Type B pancreatic cell (in vitro differentiated cells): ENCODE measurements around the gene SOAT2. TPM values are rescaled to one million over a fixed set of nuclear protein-coding genes. Genes with fewer than 3 reads are reported as not detected.
A peak's percentile ranks its signal among the peaks of the same experiment; 100 is the strongest.

Experiments
- DNase-seq: peaks from one replicate; pipeline ENCODE4 v3.0.0; 2021; ENCODE audit warnings: mixed read lengths; ENCODE audit not compliant: unreplicated experiment; ENCODE audit errors: extremely low spot score
- H3K27ac Mint-ChIP-seq: 2 replicates; pipeline ENCODE4 v1.8.0; 2021; ENCODE audit warnings: mild to moderate bottlenecking, mixed read lengths
- H3K27me3 Mint-ChIP-seq: 2 replicates; pipeline ENCODE4 v1.8.0; 2021; ENCODE audit warnings: mixed read lengths
- H3K36me3 Mint-ChIP-seq: 2 replicates; pipeline ENCODE4 v1.8.0; 2021; ENCODE audit warnings: mixed read lengths
- H3K4me1 Mint-ChIP-seq: one replicate; pipeline ENCODE4 v1.8.0; 2021; ENCODE audit warnings: mixed read lengths; ENCODE audit not compliant: unreplicated experiment
- H3K4me3 Mint-ChIP-seq: 2 replicates; pipeline ENCODE4 v1.8.0; 2021; ENCODE audit warnings: mild to moderate bottlenecking, mixed read lengths
- H3K9me3 Mint-ChIP-seq: 2 replicates; pipeline ENCODE4 v1.8.0; 2021; ENCODE audit warnings: mixed read lengths
- CTCF ChIP-seq: fragments of 200-600 bp; sonication (generic); conservative IDR thresholded peaks from 2 replicates; pipeline ENCODE4 v1.5.0; 2021; ENCODE audit warnings: antibody characterized with exemption, mild to moderate bottlenecking
- total RNA-seq: library from RNA; stranded (reverse); gene quantifications from 2 replicates; pipeline ENCODE4 v1.2.1, GENCODE V29; 2021; ENCODE audit warnings: low replicate concordance

The SOAT2 gene
- total RNA-seq, 1 donor from 2014 or later = 0.97 TPM

DNA sequence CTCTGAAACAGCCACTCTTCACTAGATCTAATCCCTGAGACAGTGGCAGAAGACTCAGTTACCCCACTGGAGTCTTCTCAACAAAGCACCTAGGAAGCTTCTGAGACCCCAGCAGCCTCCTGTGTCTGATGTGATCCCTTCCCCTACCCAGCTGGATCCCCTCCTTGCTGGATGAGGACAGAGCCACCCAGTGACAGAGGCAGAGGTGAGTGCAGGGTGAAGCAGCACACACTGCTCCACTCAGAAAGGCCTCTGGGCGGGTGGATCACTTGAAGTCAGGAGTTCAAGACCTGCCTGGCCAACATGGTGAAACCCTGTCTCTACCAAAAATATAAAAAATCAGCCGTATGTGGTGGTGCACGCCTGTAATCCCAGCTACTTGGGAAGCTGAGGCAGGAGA, 26.8 kb upstream of the SOAT2 start:
- no peaks in the 10 kb centered on the region for H3K9me3 Mint-ChIP-seq
- no peaks in the 10 kb centered on the region for H3K27me3 Mint-ChIP-seq
- peaks cover 49% of the 10 kb centered on the region for H3K4me1 Mint-ChIP-seq

GRCh38 chr12:53077030-53077429, 26.3 kb upstream of the SOAT2 start:
- DNase-seq = no peak
- no peak for TF ChIP-seq CTCF
- peak overlapping the region; percentile 89 for H3K27ac Mint-ChIP-seq
- no peaks in the 10 kb centered on the region for H3K27me3 Mint-ChIP-seq
- H3K4me3 Mint-ChIP-seq = peak overlapping the region; percentile 92
- no peaks in the 10 kb centered on the region for H3K9me3 Mint-ChIP-seq
- peaks cover 29% of the 10 kb centered on the region for H3K36me3 Mint-ChIP-seq
- peaks cover 45% of the 10 kb centered on the region for H3K4me1 Mint-ChIP-seq

More for the DNA sequence above, 26.8 kb upstream of the SOAT2 start:
- TF ChIP-seq CTCF = no peak
- peak overlapping the region; percentile 92 for H3K4me3 Mint-ChIP-seq
- H3K36me3 Mint-ChIP-seq = peaks cover 29% of the 10 kb centered on the region
- no peak for DNase-seq
- peak overlapping the region; percentile 89 for H3K27ac Mint-ChIP-seq

- no peak for DNase-seq
- peak overlapping the region; percentile 92 for H3K4me3 Mint-ChIP-seq
- H3K36me3 Mint-ChIP-seq = peaks cover 24% of the 10 kb centered on the region
- H3K4me1 Mint-ChIP-seq = peaks cover 35% of the 10 kb centered on the region
- H3K27me3 Mint-ChIP-seq = no peaks in the 10 kb centered on the region
- no peaks in the 10 kb centered on the region for H3K9me3 Mint-ChIP-seq
- peak overlapping the region; percentile 90 for H3K27ac Mint-ChIP-seq
- TF ChIP-seq CTCF = peak; percentile 51
These were observed 24.7 kb upstream of the SOAT2 start for GRCh38 chr12:53078425-53079225.

DNA sequence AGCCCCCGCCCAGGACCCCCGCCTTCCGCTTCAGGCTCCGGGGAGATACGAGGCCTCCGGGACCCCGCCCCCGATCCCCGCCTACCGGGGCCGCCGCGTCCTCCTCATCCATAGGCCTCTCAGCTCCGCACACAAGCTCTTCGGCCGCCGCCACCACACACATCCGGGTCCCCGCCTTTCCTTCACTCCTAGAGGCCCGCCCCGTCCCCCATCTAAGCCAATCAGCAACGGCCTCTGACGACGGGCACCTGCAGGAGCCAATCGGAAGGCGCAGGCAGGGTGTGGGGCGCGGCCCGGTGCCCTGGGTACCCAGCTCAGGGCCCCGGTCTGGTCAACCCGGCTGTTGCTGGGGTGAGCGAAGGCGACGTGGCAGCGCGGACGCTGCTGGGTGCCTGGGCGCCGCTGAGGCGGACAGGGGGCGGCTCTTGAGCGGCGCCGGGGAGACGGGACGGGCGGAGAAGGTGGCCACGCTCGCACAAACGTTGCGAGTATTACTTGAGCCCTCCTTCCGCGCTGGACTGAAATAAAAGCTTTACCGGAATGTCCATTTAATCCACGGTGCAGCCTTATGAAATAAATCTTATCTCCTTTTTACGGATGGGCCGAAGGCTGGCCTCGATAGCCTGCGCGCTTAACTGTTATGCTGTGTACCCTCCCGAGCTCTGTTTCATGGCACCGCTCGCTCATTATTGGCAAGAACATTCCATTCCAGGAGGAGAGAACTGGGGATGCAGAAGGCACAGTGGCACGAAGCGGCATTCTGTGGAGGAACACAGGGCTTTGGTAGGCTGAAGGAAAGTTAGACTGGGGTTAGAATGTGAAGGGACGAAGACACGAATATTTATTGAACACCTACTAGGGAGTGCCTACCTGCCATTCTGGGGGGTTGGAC, 23.8 kb upstream of the SOAT2 start, which contains the start of gene SPRYD3:
Gene SPRYD3 (minus strand): TSS at position 165 of the 892 bp plus-strand sequence. CDS start 57 bp downstream, at position 108.
- no peak for TF ChIP-seq CTCF
- Mint-ChIP-seq H3K27me3 (no peaks in the 10 kb centered on the region), H3K27ac (peak within 1 kb of the TSS; percentile 90)

DNA sequence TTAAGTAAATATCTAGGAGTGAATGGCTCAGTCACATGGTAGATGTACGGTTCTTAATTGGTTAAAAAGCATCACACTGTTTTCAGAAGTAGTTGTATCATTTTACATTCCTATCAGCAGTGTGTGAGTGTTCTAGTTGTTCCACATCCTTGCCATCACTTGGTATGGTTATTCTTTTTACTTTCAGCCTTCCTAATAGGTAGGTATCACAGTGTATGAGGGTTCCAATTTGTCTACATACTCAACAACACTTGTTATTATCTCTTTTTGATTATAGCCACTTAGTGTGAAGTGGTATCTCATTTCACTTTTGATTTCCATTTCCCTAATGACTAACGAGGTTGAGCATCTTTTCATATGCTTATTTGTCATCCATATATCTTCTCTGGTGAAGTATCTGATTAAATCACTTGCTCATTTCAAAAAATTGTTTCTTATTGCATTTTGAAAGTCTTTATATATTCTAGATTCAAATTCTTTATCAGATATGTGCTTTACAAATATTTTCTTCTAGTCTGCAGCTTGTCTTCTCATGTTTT, 20.6 kb upstream of the SOAT2 start:
- Mint-ChIP-seq H3K4me1 (peaks cover 15% of the 10 kb centered on the region), H3K27ac (no peak overlapping the region), H3K36me3 (no peaks in the 10 kb centered on the region), H3K9me3 (no peaks in the 10 kb centered on the region), H3K4me3 (no peak overlapping the region), H3K27me3 (no peaks in the 10 kb centered on the region)
- no peak for DNase-seq
- no peak for TF ChIP-seq CTCF

More for the DNA sequence above, 23.8 kb upstream of the SOAT2 start, which contains the start of gene SPRYD3:
- Mint-ChIP-seq H3K36me3 (peaks cover 17% of the 10 kb centered on the region), H3K9me3 (no peaks in the 10 kb centered on the region), H3K4me3 (peak within 1 kb of the TSS; percentile 92), H3K4me1 (peaks cover 30% of the 10 kb centered on the region)
- DNase-seq = peak; percentile 99
